HG03469 (cell line): Measurements from ENCODE around the gene CD177.
"Not testable (repeated sequence)": the region's sequence is repeated elsewhere in the genome, so short reads cannot be mapped to it uniquely, and the experiment has no call there.

ENCODE experiments used
- ATAC-seq: cut with Tn5 transposase; IDR thresholded peaks from one replicate; pipeline ENCODE4 v1.9.1; 2021; ENCODE audit warnings: mild to moderate bottlenecking, moderate library complexity, moderate number of reproducible peaks; ENCODE audit not compliant: unreplicated experiment

The CD177 gene, protein sequence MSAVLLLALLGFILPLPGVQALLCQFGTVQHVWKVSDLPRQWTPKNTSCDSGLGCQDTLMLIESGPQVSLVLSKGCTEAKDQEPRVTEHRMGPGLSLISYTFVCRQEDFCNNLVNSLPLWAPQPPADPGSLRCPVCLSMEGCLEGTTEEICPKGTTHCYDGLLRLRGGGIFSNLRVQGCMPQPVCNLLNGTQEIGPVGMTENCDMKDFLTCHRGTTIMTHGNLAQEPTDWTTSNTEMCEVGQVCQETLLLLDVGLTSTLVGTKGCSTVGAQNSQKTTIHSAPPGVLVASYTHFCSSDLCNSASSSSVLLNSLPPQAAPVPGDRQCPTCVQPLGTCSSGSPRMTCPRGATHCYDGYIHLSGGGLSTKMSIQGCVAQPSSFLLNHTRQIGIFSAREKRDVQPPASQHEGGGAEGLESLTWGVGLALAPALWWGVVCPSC

GRCh38 chr19:43353606-43354304, at the start of gene CD177:
Gene CD177, plus strand, starts transcription at chr19:43353686. Its CDS starts 29 bp downstream, at chr19:43353715.
- ATAC-seq = no peak

GRCh38 chr19:43305642-43306041, 47.8 kb upstream of the CD177 start:
- no peak for ATAC-seq

DNA sequence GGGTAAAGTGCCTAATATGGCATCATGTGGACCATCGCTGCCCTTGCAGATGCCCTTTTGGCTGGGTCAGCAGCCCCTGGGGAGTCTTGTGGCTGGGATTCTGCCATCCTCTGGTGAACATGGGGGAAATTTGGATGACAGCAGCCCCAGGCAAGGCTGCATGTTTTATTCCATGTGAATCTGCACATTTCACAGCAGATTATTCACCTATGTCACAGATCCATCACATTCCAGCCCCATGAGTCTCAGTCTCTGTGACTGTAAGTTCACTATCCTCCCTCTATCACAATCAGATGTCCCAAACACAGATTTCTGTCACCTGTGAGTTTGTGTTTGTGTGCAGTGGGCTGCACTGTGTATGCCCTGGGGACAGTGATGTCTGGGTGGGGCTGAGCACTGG, 47.4 kb upstream of the CD177 start:
- no peak for ATAC-seq

DNA sequence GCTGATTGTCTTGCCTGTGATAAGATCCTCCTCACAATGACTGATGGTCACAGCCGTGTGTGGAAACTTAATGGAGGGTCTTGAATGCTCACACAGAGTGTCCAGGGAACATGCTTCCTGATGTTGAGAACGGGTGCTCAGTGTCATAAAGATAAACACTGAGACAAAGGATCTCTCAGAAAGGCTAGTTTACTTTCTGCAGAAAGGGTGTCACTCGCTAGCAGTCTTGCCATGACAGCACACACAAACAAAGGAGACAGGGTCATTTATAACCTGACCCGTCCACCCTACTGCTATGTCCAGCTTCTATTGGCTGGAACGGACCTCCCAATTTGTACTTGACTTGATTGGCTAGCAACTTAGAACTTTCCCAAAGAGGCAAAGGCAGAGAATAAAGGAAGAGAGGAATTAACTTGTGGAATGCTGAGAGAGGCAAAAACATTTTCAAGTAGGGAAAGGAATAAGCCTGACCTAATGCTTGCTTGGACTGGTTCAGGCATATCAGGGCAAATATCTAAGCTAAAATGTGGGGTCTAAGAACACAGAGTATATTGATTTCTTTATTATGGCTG, 45.2 kb upstream of the CD177 start:
- no peak for ATAC-seq

DNA sequence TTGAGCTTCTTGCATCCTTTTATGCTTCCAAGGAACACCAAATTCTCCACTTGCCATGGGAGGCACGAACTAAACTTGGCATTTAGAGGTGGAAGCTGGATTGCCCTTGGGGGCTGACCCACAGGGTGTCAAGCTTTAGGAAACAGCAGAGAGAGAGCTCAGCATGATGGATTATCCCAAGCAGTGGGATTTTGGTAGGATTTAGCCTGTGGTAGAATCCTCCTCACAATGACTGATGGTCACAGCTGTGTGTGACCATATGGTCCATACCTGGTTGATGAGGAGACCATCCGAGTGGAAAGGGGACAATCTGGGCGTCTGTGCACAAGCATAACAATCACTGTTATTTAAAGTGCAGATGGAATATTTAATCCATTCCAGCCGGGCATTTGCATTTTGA, 44.0 kb upstream of the CD177 start:
- ATAC-seq = no peak

- no peak for ATAC-seq
These were observed 43.3 kb upstream of the CD177 start for GRCh38 chr19:43310221-43310620.

GRCh38 chr19:43311256-43311655, 42.2 kb upstream of the CD177 start:
- no peak for ATAC-seq

DNA sequence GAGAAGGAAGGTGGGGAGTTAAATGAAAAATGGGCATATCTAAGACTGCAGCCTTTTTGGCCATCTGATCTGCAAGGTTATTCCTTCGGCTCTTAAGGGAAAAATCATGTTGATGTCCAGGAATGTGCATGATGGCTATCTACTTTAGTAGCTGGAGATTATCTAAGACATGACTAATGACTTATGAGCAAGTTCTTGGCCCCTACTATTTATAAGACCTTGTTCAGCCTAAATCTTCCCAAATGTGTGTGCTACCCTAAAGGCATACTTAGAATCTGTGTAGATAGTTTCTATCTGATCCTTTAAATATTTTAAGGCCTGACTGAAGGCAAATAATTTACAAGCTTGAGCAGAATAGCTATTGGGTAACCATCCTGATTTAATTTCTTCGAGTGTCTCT, 41.8 kb upstream of the CD177 start:
- ATAC-seq = no peak

GRCh38 chr19:43313711-43314495, 39.6 kb upstream of the CD177 start:
- ATAC-seq = no peak

GRCh38 chr19:43315851-43316250, 37.6 kb upstream of the CD177 start:
- ATAC-seq = no peak

DNA sequence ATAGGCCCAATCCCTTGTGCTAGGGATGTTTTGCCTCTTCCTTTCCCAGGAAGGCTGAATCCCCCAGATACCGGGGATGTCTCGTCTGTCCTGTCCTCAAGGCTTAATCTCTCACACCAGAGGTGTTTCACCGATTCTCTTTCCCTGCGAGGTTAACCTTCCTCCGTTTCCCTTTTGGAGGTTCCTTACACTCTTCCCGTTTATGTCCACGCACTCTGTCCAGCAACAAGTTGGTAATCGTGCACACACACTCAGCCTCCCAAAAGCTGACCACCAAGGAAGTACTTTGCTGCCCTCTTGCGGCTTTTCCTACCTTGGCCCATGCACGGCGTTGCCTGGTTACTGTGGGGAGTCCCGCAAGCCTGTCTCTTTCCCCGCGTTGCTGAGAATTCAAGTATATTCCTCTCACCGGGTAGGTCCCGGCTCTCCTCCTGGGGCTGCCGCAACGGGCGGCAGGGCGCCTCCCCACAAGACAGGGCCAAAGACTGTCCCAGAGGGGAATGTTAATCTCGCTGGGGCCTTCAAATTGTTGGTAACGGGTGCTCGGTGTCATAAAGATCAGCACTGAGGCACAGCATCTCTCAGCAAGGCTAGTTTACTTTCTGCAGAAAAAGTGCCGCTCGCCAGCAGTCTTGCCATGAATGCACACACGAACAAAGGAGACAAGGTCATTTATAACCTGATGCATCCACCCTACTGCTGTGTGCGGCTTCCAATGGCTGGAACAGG, 36.7 kb upstream of the CD177 start:
- no peak for ATAC-seq

- ATAC-seq = no peak
These were observed 35.3 kb upstream of the CD177 start for GRCh38 chr19:43318203-43318602.

- ATAC-seq = no peak
These were observed 34.6 kb upstream of the CD177 start for GRCh38 chr19:43318796-43319314.

DNA sequence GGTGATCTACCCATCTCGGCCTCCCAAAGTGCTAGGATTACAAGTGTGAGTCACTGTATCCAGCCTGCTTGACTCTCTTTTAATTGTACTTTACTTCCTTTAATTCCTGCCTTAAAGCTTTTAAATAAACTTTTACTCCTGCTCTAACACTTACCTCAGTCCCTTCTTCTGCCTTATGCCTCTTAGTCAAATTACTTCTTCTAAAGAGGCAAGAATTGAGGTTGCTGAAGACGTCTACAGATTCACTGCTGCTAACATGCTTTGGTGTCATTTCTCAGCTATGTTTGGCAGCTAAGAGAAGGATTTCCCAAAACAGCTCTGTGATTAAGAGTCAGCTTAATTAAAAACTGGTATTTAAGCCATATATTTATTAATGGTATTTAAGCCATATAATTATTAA, 32.9 kb upstream of the CD177 start:
- no peak for ATAC-seq

- not testable (repeated sequence) for ATAC-seq
These were observed 26.7 kb upstream of the CD177 start for GRCh38 chr19:43326761-43327160.

- not testable (repeated sequence) for ATAC-seq
These were observed 24.9 kb upstream of the CD177 start for GRCh38 chr19:43328561-43328960.

- not testable (repeated sequence) for ATAC-seq
These were observed 24.4 kb upstream of the CD177 start for GRCh38 chr19:43329049-43329448.

DNA sequence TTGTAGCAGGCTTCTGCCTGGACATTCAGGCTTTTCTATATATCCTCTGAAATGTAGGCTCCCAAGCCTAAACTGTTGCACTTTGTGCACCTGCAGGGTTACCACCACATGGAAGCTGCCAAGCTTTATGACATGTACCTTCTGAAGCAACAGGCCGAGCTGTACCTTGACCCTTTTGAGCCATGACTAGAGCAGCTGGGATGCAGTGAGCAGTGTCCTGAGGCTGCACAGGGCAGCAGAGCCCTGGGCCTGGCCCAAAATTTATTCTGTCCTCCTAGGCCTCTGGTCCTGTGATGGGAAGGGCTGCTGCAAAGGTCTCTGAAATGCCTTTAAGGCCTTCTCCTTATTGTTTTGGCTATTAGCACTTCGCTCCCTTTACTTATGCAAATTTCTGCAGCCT, 23.5 kb upstream of the CD177 start:
- no peak for ATAC-seq

- ATAC-seq = no peak
These were observed 22.6 kb upstream of the CD177 start for GRCh38 chr19:43330726-43331434.
